GM19240 (cell line): Measurements from ENCODE around the gene ZNF174.

Source experiments
- DNase-seq: peaks from one replicate; pipeline ENCODE4 v3.0.0; 2011; ENCODE audit warnings: low spot score; ENCODE audit not compliant: insufficient read length

ZNF174 gene

DNA sequence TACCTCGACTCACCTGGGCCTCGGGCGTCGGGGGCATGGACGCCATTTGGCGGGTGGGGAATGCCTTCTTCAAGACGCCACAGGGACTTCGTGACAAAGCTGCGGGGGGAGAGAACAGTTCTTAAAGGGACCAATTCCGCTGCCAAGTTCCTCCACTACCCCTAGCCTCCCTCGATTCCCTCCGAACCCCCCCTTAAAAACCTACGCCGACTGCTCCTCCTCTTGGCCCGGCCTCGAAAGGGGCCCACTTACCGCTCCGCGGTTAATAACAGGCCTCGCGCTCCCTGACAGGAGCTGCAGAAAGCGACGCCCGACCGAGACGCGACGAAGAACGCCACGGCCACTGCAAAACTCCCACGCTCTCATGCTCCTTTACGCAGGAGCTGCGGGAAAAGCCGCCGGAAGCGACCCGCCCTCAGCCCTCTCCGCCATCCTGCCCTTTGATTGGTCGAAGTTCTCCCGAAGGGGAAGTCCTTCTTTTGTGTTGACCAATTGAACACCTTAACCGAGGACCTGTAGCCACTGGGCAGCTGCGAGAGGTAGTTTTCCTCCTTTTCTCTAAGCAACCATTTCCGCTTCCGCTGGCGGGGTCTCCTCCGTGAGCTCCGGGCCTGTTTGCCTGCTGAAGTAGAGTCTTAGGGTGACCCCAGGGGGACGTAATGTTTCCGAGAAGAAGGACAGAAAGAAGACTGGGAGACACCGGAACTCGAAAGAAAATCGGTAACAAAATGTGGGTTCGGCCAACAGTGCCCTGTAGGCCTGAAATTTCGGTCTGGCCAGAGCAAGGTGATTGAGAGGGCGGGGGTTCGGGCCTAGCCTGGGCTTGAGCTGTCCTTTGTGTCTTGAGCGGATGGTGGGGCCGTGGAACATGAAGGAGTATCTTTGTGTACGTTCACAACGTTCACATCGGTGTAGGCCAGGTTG, 42.4 kb downstream of the ZNF174 start, which contains the start of the genes NAA60 and ZNF597:
Gene NAA60, plus strand, starts transcription at position 573 of the 924 bp plus-strand sequence. CDS start 32,548 bp downstream, outside the sequence.
Gene ZNF597, minus strand, starts transcription at position 397 of the 924 bp plus-strand sequence. Its CDS starts 351 bp downstream, at position 46.
- peak; percentile 65 for DNase-seq

DNA sequence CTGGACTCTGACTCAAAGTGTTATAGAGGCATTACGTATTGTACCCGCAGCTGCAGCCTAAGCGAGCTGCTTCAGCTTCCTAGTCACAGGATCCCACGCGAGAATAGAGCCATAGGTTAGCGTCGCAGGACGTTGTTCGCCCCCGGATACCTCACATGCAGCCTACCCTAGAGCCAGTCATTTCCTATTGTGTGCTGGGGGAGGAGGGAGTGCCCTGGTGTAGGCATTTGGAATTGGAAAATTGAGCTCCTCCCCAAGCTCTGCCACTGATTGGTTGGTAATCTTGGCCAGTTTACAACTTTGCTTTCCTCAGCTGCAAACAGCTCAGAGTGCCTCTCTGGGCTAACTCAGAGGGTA, 43.0 kb downstream of the ZNF174 start:
- DNase-seq: no peak

DNA sequence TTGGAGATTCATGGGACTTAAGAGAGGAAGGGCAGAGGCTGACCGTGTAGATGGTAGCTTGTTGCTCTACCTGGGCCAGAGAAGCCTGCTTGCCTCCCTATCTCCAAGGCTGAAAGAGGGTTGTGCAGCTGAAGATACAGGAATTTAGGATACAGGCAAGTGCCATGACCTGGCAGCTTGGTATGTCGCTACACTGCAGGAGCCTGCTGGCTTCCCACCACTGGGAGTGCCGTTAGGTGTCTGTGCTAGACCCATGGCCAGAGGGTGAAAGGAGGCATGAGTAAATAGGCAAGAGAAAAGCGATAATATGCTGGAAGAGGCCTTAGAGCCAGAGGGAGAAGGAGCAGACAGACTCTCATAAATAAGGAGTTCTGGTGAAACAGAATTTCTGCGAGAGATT, 53.1 kb downstream of the ZNF174 start:
- no peak for DNase-seq

DNA sequence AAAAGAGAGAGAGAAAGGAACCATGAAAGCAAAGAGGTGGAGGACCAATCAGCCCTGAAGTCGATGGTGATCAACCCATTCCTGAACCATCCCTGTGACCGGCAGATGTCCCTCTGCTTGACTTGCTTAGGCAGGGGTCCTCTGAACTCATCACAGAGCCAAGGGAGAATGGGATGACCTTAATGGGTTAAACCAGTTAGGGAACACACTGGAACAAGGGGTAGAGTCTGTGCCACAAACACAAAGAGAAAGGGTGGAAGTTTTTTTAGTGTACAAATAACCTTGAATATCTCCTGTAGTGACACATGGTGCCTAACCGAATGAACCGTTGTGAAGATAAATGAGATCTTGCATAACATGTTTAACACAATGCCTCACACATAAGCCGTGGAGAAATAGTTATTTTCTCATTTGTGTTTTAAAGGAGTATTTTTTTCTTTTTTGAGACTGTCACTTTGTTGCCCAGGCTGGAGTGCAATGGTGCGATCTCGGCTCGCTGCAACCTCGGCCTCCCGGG, 53.7 kb downstream of the ZNF174 start:
- no peak for DNase-seq

DNA sequence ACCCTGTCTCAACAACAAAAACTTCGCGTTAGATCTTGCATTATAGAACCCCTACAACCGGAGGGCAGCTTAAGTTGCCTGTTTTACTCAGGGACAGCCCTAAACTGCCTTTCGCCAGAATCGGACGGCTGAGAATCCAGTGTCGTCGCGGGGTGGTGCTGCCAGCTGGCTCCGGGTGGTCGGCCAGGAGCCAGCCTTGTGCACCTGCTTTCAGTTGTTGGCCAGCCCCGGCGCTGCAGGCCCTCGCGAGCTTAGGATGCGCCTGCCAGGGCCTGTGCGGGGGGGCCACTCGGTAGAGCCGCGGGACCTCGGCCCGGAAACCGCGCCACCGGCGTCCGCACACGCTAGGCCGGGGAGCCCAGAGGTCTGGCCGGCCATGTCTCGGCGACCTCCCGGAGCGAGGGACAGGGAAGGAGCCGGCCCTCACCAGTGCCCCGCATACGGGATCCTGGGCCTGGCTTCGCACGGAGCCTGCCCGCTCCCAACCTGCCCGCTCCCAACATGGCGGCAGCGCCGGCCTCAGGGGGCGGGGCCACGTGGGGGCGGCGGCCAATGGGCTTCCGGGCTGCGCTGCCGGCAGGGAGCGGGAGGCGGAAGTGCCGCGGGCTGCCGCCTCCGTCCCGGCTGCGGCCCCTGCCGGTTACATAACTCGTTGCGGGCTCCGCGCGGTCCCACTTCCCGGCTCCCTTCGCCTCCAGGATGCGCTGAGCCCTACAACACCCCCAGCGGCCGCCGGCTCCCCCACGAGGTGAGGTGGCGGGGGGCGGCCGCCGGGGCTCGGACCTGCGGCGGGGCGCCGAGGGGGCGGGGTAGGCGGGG, 56.6 kb downstream of the ZNF174 start:
- peak; percentile 97 for DNase-seq

DNA sequence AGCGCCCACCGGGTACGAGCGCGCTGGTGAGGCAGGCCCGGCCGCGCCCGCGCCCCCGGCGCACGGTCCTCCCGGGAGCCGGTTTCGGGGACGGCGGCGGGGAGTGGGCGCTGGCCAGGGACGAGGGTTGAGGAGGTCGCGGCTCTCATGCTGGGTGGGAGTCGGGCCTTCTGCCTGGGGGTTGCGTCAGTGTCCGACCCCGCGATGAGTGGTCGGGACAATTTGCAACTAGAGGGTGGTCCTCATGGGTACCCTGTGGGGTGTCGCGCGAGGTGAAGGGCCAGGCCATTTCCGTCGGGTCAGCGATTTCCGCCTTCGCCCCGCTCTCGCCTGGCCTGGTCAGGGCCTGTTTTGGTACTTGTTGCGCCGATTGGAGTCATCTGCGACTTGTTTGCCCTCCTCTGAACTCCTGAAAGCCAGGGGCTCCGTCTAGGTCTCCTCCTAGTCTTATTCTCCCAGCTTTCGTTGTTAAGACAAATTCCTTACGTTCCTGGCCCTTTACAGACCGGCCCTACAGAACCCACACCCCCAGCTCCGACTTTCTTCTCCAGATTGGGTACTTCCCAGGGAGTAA, 57.4 kb downstream of the ZNF174 start:
- no peak for DNase-seq

DNA sequence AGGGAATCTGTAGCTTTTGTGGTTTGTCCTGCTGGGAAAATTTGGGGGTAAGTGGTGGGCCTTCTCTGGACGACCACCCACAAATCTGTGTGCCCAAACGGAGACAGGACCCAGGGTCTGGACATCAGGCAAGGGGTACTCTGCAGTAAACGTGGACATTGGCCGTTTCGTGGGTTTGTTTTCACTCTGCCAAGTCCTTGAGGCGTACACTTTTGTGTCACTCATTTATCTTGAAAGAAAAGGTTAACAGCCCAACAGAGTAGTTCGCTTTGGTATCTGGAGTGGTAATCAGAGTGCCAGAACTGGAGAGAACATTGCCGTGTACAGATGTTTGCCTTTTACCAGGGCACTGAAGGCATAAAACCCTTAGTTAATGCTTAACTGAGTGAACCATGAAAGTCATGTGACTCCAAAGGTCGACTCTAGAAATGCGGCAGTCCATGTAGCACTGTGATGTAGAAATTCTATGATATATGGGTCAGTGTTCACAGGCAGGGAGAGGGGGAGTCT, 57.9 kb downstream of the ZNF174 start:
- DNase-seq: no peak
